Measurements from ENCODE around the gene RGS10. TPM values are rescaled to one million over a fixed set of nuclear protein-coding genes. Genes with fewer than 3 reads are reported as not detected.

RGS10 gene
- total and polyA plus RNA-seq, 9 donors: 34.1 to 60.7 (median 46.2) TPM

GRCh38 chr10:119555178-119555784 lies 12.8 kb upstream of the RGS10 start:
- no CpG with 5 or more reads among the region's 6 CpGs for WGBS (ENCODE audit: insufficient coverage)
- Histone ChIP-seq H3K27ac (ENCODE audit: low read length) (no peak overlapping the region), H3K4me3 (ENCODE audit: low read length) (no peak overlapping the region), H3K4me1 (ENCODE audit: control insufficient read depth, insufficient read depth, low read length) (no peaks in the 10 kb centered on the region), H3K27me3 (ENCODE audit: control insufficient read depth, insufficient read depth, low read length) (no peaks in the 10 kb centered on the region), H3K9me3 (replicated peaks; ENCODE audit: control insufficient read depth, low read depth, low read length) (no peaks in the 10 kb centered on the region), H3K36me3 (ENCODE audit: control insufficient read depth, insufficient read depth, low read length) (no peaks in the 10 kb centered on the region)
- DNase-seq: no peak

GRCh38 chr10:119550827-119551226 lies 8.3 kb upstream of the RGS10 start:
- no peak overlapping the region for H3K4me3 ChIP-seq (ENCODE audit: low read length)
- no peaks in the 10 kb centered on the region for H3K9me3 ChIP-seq (replicated peaks; ENCODE audit: control insufficient read depth, low read depth, low read length)
- H3K36me3 ChIP-seq (ENCODE audit: control insufficient read depth, insufficient read depth, low read length): no peaks in the 10 kb centered on the region
- WGBS (ENCODE audit: insufficient coverage): 29% methylated on average over 3 of the region's 4 CpGs
- H3K27me3 ChIP-seq (ENCODE audit: control insufficient read depth, insufficient read depth, low read length): peaks cover 2% of the 10 kb centered on the region
- no peaks in the 10 kb centered on the region for H3K4me1 ChIP-seq (ENCODE audit: control insufficient read depth, insufficient read depth, low read length)
- no peak overlapping the region for H3K27ac ChIP-seq (ENCODE audit: low read length)
- peak; percentile 77 for DNase-seq

- WGBS (ENCODE audit: insufficient coverage): no CpG with 5 or more reads among the region's 2 CpGs
Measured at GRCh38 chr10:119549247-119549999, 6.9 kb upstream of the RGS10 start.

GRCh38 chr10:119546009-119546408 lies 3.5 kb upstream of the RGS10 start:
- Histone ChIP-seq H3K4me1 (ENCODE audit: control insufficient read depth, insufficient read depth, low read length) (peaks cover 12% of the 10 kb centered on the region), H3K9me3 (replicated peaks; ENCODE audit: control insufficient read depth, low read depth, low read length) (no peaks in the 10 kb centered on the region), H3K27me3 (ENCODE audit: control insufficient read depth, insufficient read depth, low read length) (peaks cover 22% of the 10 kb centered on the region), H3K36me3 (ENCODE audit: control insufficient read depth, insufficient read depth, low read length) (no peaks in the 10 kb centered on the region), H3K27ac (ENCODE audit: low read length) (no peak overlapping the region), H3K4me3 (ENCODE audit: low read length) (no peak overlapping the region)
- no peak for DNase-seq
- WGBS (ENCODE audit: insufficient coverage): 60% methylated on average over 1 of the region's 3 CpGs

More at GRCh38 chr10:119549247-119549999, 6.9 kb upstream of the RGS10 start:
- no peak overlapping the region for H3K27ac ChIP-seq (ENCODE audit: low read length)
- H3K9me3 ChIP-seq (replicated peaks; ENCODE audit: control insufficient read depth, low read depth, low read length): no peaks in the 10 kb centered on the region
- H3K4me3 ChIP-seq (ENCODE audit: low read length): no peak overlapping the region
- H3K4me1 ChIP-seq (ENCODE audit: control insufficient read depth, insufficient read depth, low read length): no peaks in the 10 kb centered on the region
- no peaks in the 10 kb centered on the region for H3K36me3 ChIP-seq (ENCODE audit: control insufficient read depth, insufficient read depth, low read length)
- peaks cover 2% of the 10 kb centered on the region for H3K27me3 ChIP-seq (ENCODE audit: control insufficient read depth, insufficient read depth, low read length)
- no peak for DNase-seq

GRCh38 chr10:119545310-119545709 lies 2.8 kb upstream of the RGS10 start:
- no peak overlapping the region for H3K4me3 ChIP-seq (ENCODE audit: low read length)
- H3K4me1 ChIP-seq (ENCODE audit: control insufficient read depth, insufficient read depth, low read length): peaks cover 14% of the 10 kb centered on the region
- WGBS (ENCODE audit: insufficient coverage): no CpG with 5 or more reads among the region's 4 CpGs
- H3K9me3 ChIP-seq (replicated peaks; ENCODE audit: control insufficient read depth, low read depth, low read length): no peaks in the 10 kb centered on the region
- H3K27me3 ChIP-seq (ENCODE audit: control insufficient read depth, insufficient read depth, low read length): peaks cover 24% of the 10 kb centered on the region
- no peaks in the 10 kb centered on the region for H3K36me3 ChIP-seq (ENCODE audit: control insufficient read depth, insufficient read depth, low read length)
- no peak for DNase-seq
- no peak overlapping the region for H3K27ac ChIP-seq (ENCODE audit: low read length)

- no peaks in the 10 kb centered on the region for H3K36me3 ChIP-seq (ENCODE audit: control insufficient read depth, insufficient read depth, low read length)
- WGBS (ENCODE audit: insufficient coverage): 20% methylated on average over 7 of the region's 19 CpGs
- peak; percentile 81 for DNase-seq
- H3K27ac ChIP-seq (ENCODE audit: low read length): peak overlapping the region; percentile 69
- H3K4me3 ChIP-seq (ENCODE audit: low read length): no peak overlapping the region
- H3K27me3 ChIP-seq (ENCODE audit: control insufficient read depth, insufficient read depth, low read length): peaks cover 22% of the 10 kb centered on the region
- H3K9me3 ChIP-seq (replicated peaks; ENCODE audit: control insufficient read depth, low read depth, low read length): no peaks in the 10 kb centered on the region
- H3K4me1 ChIP-seq (ENCODE audit: control insufficient read depth, insufficient read depth, low read length): peaks cover 17% of the 10 kb centered on the region
Measured at GRCh38 chr10:119543814-119544642, 1.5 kb upstream of the RGS10 start.

- peak overlapping the region; percentile 56 for H3K4me3 ChIP-seq (ENCODE audit: low read length)
- WGBS (ENCODE audit: insufficient coverage): under 1% methylated on average over 70 of the region's 78 CpGs
- DNase-seq: peak; percentile 83
- peak overlapping the region; percentile 69 for H3K27ac ChIP-seq (ENCODE audit: low read length)
- H3K27me3 ChIP-seq (ENCODE audit: control insufficient read depth, insufficient read depth, low read length): peaks cover 22% of the 10 kb centered on the region
- no peaks in the 10 kb centered on the region for H3K9me3 ChIP-seq (replicated peaks; ENCODE audit: control insufficient read depth, low read depth, low read length)
- H3K4me1 ChIP-seq (ENCODE audit: control insufficient read depth, insufficient read depth, low read length): peaks cover 20% of the 10 kb centered on the region
- H3K36me3 ChIP-seq (ENCODE audit: control insufficient read depth, insufficient read depth, low read length): no peaks in the 10 kb centered on the region
Measured at GRCh38 chr10:119542988-119543813, 682 bp upstream of the RGS10 start.

- peaks cover 22% of the 10 kb centered on the region for H3K4me1 ChIP-seq (ENCODE audit: control insufficient read depth, insufficient read depth, low read length)
- H3K9me3 ChIP-seq (replicated peaks; ENCODE audit: control insufficient read depth, low read depth, low read length): no peaks in the 10 kb centered on the region
- peak overlapping the region; percentile 51 for H3K27ac ChIP-seq (ENCODE audit: low read length)
- H3K36me3 ChIP-seq (ENCODE audit: control insufficient read depth, insufficient read depth, low read length): no peaks in the 10 kb centered on the region
- peak; percentile 41 for DNase-seq
- H3K4me3 ChIP-seq (ENCODE audit: low read length): peak overlapping the region; percentile 56
- 5% methylated on average over 43 of the region's 57 CpGs for WGBS (ENCODE audit: insufficient coverage)
- H3K27me3 ChIP-seq (ENCODE audit: control insufficient read depth, insufficient read depth, low read length): peaks cover 22% of the 10 kb centered on the region
Measured at GRCh38 chr10:119541459-119542356, 811 bp downstream of the RGS10 start.

GRCh38 chr10:119541046-119541445 lies 1.5 kb downstream of the RGS10 start:
- Histone ChIP-seq H3K27me3 (ENCODE audit: control insufficient read depth, insufficient read depth, low read length) (peaks cover 22% of the 10 kb centered on the region), H3K4me1 (ENCODE audit: control insufficient read depth, insufficient read depth, low read length) (peaks cover 28% of the 10 kb centered on the region), H3K36me3 (ENCODE audit: control insufficient read depth, insufficient read depth, low read length) (no peaks in the 10 kb centered on the region), H3K4me3 (ENCODE audit: low read length) (peak overlapping the region; percentile 56), H3K27ac (ENCODE audit: low read length) (no peak overlapping the region), H3K9me3 (replicated peaks; ENCODE audit: control insufficient read depth, low read depth, low read length) (no peaks in the 10 kb centered on the region)
- WGBS (ENCODE audit: insufficient coverage): 22% methylated on average over 3 of the region's 6 CpGs
- no peak for DNase-seq
